Activated T-cell treated with anti-CD3 and anti-CD28 coated beads, Interleukin-2, amount 50 U/mL, for 4 hours (primary cell): ENCODE measurements around the gene UGT2B17. TPM values are rescaled to one million over a fixed set of nuclear protein-coding genes. Genes with fewer than 3 reads are reported as not detected.
"Not testable (repeated sequence)": the region's sequence is repeated elsewhere in the genome, so short reads cannot be mapped to it uniquely, and the experiment has no call there.

Experiments used
- ATAC-seq, 2 donors: fragments of 200-7000 bp; cut with Tn5 transposase; one replicate each; pipeline ENCODE4 v1.10.0; 2021
- DNase-seq: peaks from one replicate; pipeline ENCODE4 v3.0.0-alpha.2; 2020
- H3K27me3 Mint-ChIP-seq: one replicate; pipeline ENCODE4 v1.8.0; 2021; ENCODE audit warnings: low read depth, mixed read lengths
- H3K36me3 Mint-ChIP-seq: one replicate; pipeline ENCODE4 v1.8.0; 2022; ENCODE audit warnings: mixed read lengths; ENCODE audit not compliant: insufficient read depth
- H3K4me1 Mint-ChIP-seq: one replicate; pipeline ENCODE4 v1.8.0; 2021; ENCODE audit warnings: low read depth, mixed read lengths
- H3K4me3 Mint-ChIP-seq: one replicate; pipeline ENCODE4 v1.8.0; 2021; ENCODE audit warnings: mild to moderate bottlenecking, moderate library complexity, mixed read lengths
- H3K9me3 Mint-ChIP-seq: one replicate; pipeline ENCODE4 v1.8.0; 2021; ENCODE audit warnings: mixed read lengths
- total RNA-seq, 3 donors: library from RNA; stranded (reverse); gene quantifications; one replicate each; pipeline ENCODE4 v1.2.1, GENCODE V29; 2021

UGT2B17 gene
- total RNA-seq, 3 donors from 2014 or later: 0.10 TPM; not detected in 2

GRCh38 chr4:68581383-68582338, 5.5 kb upstream of the UGT2B17 start:
- ATAC-seq (no peak), DNase-seq (no peak)
- no peak overlapping the region for H3K4me3 Mint-ChIP-seq
- H3K36me3 Mint-ChIP-seq: no peaks in the 10 kb centered on the region
- H3K9me3 Mint-ChIP-seq: no peaks in the 10 kb centered on the region
- H3K4me1 Mint-ChIP-seq: no peaks in the 10 kb centered on the region
- no peaks in the 10 kb centered on the region for H3K27me3 Mint-ChIP-seq

GRCh38 chr4:68577590-68577989, 1.5 kb upstream of the UGT2B17 start:
- Mint-ChIP-seq H3K4me1 (no peaks in the 10 kb centered on the region), H3K4me3 (no peak overlapping the region), H3K36me3 (no peaks in the 10 kb centered on the region), H3K9me3 (no peaks in the 10 kb centered on the region), H3K27me3 (no peaks in the 10 kb centered on the region)
- ATAC-seq (no peak), DNase-seq (no peak)

GRCh38 chr4:68575636-68576035, 486 bp downstream of the UGT2B17 start:
- not testable (repeated sequence) for ATAC-seq, H3K4me3 Mint-ChIP-seq, DNase-seq, H3K36me3 Mint-ChIP-seq, H3K9me3 Mint-ChIP-seq, H3K27me3 Mint-ChIP-seq, H3K4me1 Mint-ChIP-seq

- no peaks in the 10 kb centered on the region for H3K9me3 Mint-ChIP-seq
- H3K4me3 Mint-ChIP-seq: no peak overlapping the region
- no peaks in the 10 kb centered on the region for H3K36me3 Mint-ChIP-seq
- ATAC-seq (no peak), DNase-seq (no peak)
- H3K27me3 Mint-ChIP-seq: no peaks in the 10 kb centered on the region
- H3K4me1 Mint-ChIP-seq: no peaks in the 10 kb centered on the region
Observed at GRCh38 chr4:68575081-68575480, 1.0 kb downstream of the UGT2B17 start.

- Mint-ChIP-seq H3K9me3 (no peaks in the 10 kb centered on the region), H3K27me3 (no peaks in the 10 kb centered on the region), H3K4me3 (no peak overlapping the region), H3K4me1 (no peaks in the 10 kb centered on the region), H3K36me3 (no peaks in the 10 kb centered on the region)
- no peak for DNase-seq
- ATAC-seq: no peak
Observed at GRCh38 chr4:68572653-68573170, 3.4 kb downstream of the UGT2B17 start.

GRCh38 chr4:68570122-68570507, 6.0 kb downstream of the UGT2B17 start:
- Mint-ChIP-seq H3K36me3 (no peaks in the 10 kb centered on the region), H3K27me3 (no peaks in the 10 kb centered on the region), H3K9me3 (no peaks in the 10 kb centered on the region), H3K4me3 (no peak overlapping the region), H3K4me1 (no peaks in the 10 kb centered on the region)
- ATAC-seq (no peak), DNase-seq (no peak)

- no peak for ATAC-seq
- no peak for DNase-seq
- H3K36me3 Mint-ChIP-seq: no peaks in the 10 kb centered on the region
- no peak overlapping the region for H3K4me3 Mint-ChIP-seq
- no peaks in the 10 kb centered on the region for H3K27me3 Mint-ChIP-seq
- no peaks in the 10 kb centered on the region for H3K9me3 Mint-ChIP-seq
- H3K4me1 Mint-ChIP-seq: no peaks in the 10 kb centered on the region
Observed at GRCh38 chr4:68569466-68570121, 6.5 kb downstream of the UGT2B17 start.

- not testable (repeated sequence) for H3K4me1 Mint-ChIP-seq, H3K27me3 Mint-ChIP-seq, DNase-seq, H3K9me3 Mint-ChIP-seq, ATAC-seq, H3K36me3 Mint-ChIP-seq, H3K4me3 Mint-ChIP-seq
Observed at GRCh38 chr4:68569036-68569435, 7.1 kb downstream of the UGT2B17 start.

GRCh38 chr4:68568535-68568934, 7.6 kb downstream of the UGT2B17 start:
- H3K36me3 Mint-ChIP-seq, H3K9me3 Mint-ChIP-seq, H3K4me1 Mint-ChIP-seq, H3K27me3 Mint-ChIP-seq, ATAC-seq, H3K4me3 Mint-ChIP-seq, DNase-seq: not testable (repeated sequence)

- not testable (repeated sequence) for ATAC-seq, H3K4me3 Mint-ChIP-seq, DNase-seq, H3K9me3 Mint-ChIP-seq, H3K27me3 Mint-ChIP-seq, H3K4me1 Mint-ChIP-seq, H3K36me3 Mint-ChIP-seq
Observed at GRCh38 chr4:68566364-68566763, 9.8 kb downstream of the UGT2B17 start.

- H3K36me3 Mint-ChIP-seq, ATAC-seq, H3K9me3 Mint-ChIP-seq, H3K4me1 Mint-ChIP-seq, H3K4me3 Mint-ChIP-seq, DNase-seq, H3K27me3 Mint-ChIP-seq: not testable (repeated sequence)
Observed at GRCh38 chr4:68565082-68565481, 11.0 kb downstream of the UGT2B17 start.

- not testable (repeated sequence) for H3K9me3 Mint-ChIP-seq, H3K4me1 Mint-ChIP-seq, ATAC-seq, H3K36me3 Mint-ChIP-seq, H3K4me3 Mint-ChIP-seq, DNase-seq, H3K27me3 Mint-ChIP-seq
Observed at GRCh38 chr4:68560364-68561070, 15.6 kb downstream of the UGT2B17 start.

- ATAC-seq, H3K4me1 Mint-ChIP-seq, H3K36me3 Mint-ChIP-seq, DNase-seq, H3K27me3 Mint-ChIP-seq, H3K4me3 Mint-ChIP-seq, H3K9me3 Mint-ChIP-seq: not testable (repeated sequence)
Observed at GRCh38 chr4:68553830-68554229, 22.3 kb downstream of the UGT2B17 start.
